HepG2 (cell line): ENCODE measurements around the gene SOAT2. TPM values are rescaled to one million over a fixed set of nuclear protein-coding genes. Genes with fewer than 3 reads are reported as not detected.
A peak's percentile ranks its signal among the peaks of the same experiment; 100 is the strongest.
"Not testable (repeated sequence)": the region's sequence is repeated elsewhere in the genome, so short reads cannot be mapped to it uniquely, and the experiment has no call there.

Source experiments
- ATAC-seq: fragments of 200-7000 bp; cut with Tn5 transposase; 3 replicates; pipeline ENCODE4 v1.9.1; 2020; ENCODE audit warnings: mild to moderate bottlenecking, moderate library complexity
- BruUV-seq: library from RNA; stranded (reverse); fragments of 400-500 nt; replicated peaks from 2 replicates; lab custom pipeline; 2021; lab: Mats Ljungman, UMichigan
- CTCF ChIA-PET: fragments of 300-600 bp; formaldehyde crosslinking; extraction: SDS; loops from one replicate; lab custom pipeline; 2021; ENCODE audit warnings: low total read pairs, inconsistent platforms, low intra/inter-chr PET ratio; lab: Yijun Ruan, JAX
- POLR2A ChIA-PET: fragments of 350-600 bp; sonication (Branson Sonifier 250); formaldehyde crosslinking; loops from one replicate; lab custom pipeline; 2020; ENCODE audit warnings: antibody characterized with exemption, inconsistent platforms; lab: Yijun Ruan, JAX
- DNase-seq: peaks from one replicate; pipeline ENCODE4 v3.0.0-alpha.2; 2015; ENCODE audit warnings: low spot score
- FAIRE-seq: peaks from 3 replicates; lab custom pipeline; 2011; peaks lifted over from hg19 to GRCh38; lab: Jason Lieb, UNC
- H2AFZ ChIP-seq: one replicate; pipeline ENCODE4 v1.6.1; 2011; ENCODE audit warnings: low read length, inconsistent platforms
- H3K27ac ChIP-seq: fragments of 300-600 bp; 3 replicates; pipeline ENCODE4 v1.8.0; 2011; ENCODE audit warnings: mixed run types, mild to moderate bottlenecking, mixed read lengths, low read length, inconsistent platforms; ENCODE audit not compliant: insufficient read depth; ENCODE audit errors: extremely low read length
- H3K27me3 ChIP-seq, 2 experiments: fragments of 200-600 bp in 1 of 2; 2 replicates in 1 of 2; 3 replicates in 1 of 2; pipeline versions ENCODE4 v1.6.0 to v1.8.0; 2011; ENCODE audit warnings: low read length in 2 of 2, mild to moderate bottlenecking in 2 of 2, moderate library complexity in 2 of 2, inconsistent platforms in 1 of 2; ENCODE audit not compliant: insufficient read depth in 2 of 2, control insufficient read depth in 1 of 2
- H3K36me3 ChIP-seq, 2 experiments: fragments of 200-600 bp in 1 of 2; replicated peaks in 1 of 2; 2 replicates in 1 of 2; 3 replicates in 1 of 2; pipeline versions ENCODE4 v1.5.1 to v1.8.0; 2011; ENCODE audit warnings: low read length in 2 of 2, inconsistent platforms in 1 of 2; ENCODE audit not compliant: insufficient read depth in 2 of 2, control insufficient read depth in 1 of 2
- H3K4me1 ChIP-seq: 2 replicates; pipeline ENCODE4 v1.5.1; 2012; ENCODE audit warnings: low read length, inconsistent platforms; ENCODE audit not compliant: insufficient read depth
- H3K4me2 ChIP-seq: 2 replicates; pipeline ENCODE4 v1.6.0; 2011; ENCODE audit warnings: low read depth, low read length, inconsistent platforms
- H3K4me3 ChIP-seq, 3 experiments: fragments of 200-600 bp in 1 of 3; sonication (generic), shearing (Covaris generic) in 1 of 3; replicated peaks in 1 of 3; 2 replicates each; pipeline ENCODE4 v1.5.1; 2011 to 2016; ENCODE audit warnings: low read length in 3 of 3, inconsistent platforms in 2 of 3, low read depth in 2 of 3, mild to moderate bottlenecking in 2 of 3, control low read depth in 1 of 3, mixed read lengths in 1 of 3; ENCODE audit not compliant: insufficient read depth in 1 of 3
- H3K79me2 ChIP-seq: one replicate; pipeline ENCODE4 v1.6.1; 2011; ENCODE audit warnings: low read length, inconsistent platforms; ENCODE audit not compliant: insufficient read depth
- H3K9ac ChIP-seq: 2 replicates; pipeline ENCODE4 v1.6.0; 2011; ENCODE audit warnings: mild to moderate bottlenecking, low read depth, low read length, inconsistent platforms; ENCODE audit not compliant: insufficient read depth
- H3K9me3 ChIP-seq: 2 replicates; pipeline ENCODE4 v1.5.1; 2012; ENCODE audit warnings: mild to moderate bottlenecking, low read length
- H4K20me1 ChIP-seq: 2 replicates; pipeline ENCODE4 v1.6.0; 2011; ENCODE audit warnings: inconsistent platforms, mild to moderate bottlenecking, low read length, moderate library complexity; ENCODE audit not compliant: insufficient read depth
- MAFF ChIP-seq: IDR thresholded peaks from 2 replicates; pipeline ENCODE4 v1.6.1; 2011; ENCODE audit warnings: low read depth, low read length, improper control_type of control experiment
- PRDM10 ChIP-seq: sonication (generic); formaldehyde crosslinking; IDR thresholded peaks from 2 replicates; pipeline ENCODE4 v1.4.0; 2020; ENCODE audit warnings: low read depth, missing genetic modification reagents
- TCF7L2 ChIP-seq: IDR thresholded peaks from 2 replicates; pipeline ENCODE4 v1.6.1; 2011; ENCODE audit warnings: mild to moderate bottlenecking, low read depth, low read length, moderate library complexity
- ZMYM3 ChIP-seq: sonication (generic); formaldehyde crosslinking; IDR thresholded peaks from 2 replicates; pipeline ENCODE4 v1.5.1; 2020; ENCODE audit warnings: mild to moderate bottlenecking, missing genetic modification reagents
- ZNF18 ChIP-seq: sonication (generic); formaldehyde crosslinking; IDR thresholded peaks from 2 replicates; pipeline ENCODE4 v1.8.0; 2022; ENCODE audit warnings: mild to moderate bottlenecking, missing genetic modification reagents; ENCODE audit not compliant: insufficient replicate concordance
- ZNF503 ChIP-seq: sonication (generic); formaldehyde crosslinking; IDR thresholded peaks from 2 replicates; pipeline ENCODE4 v1.4.0; 2020; ENCODE audit warnings: missing genetic modification reagents
- WGBS: methylation state at CpG from one replicate; pipeline ENCODE4 v1.1.6; 2017; ENCODE audit warnings: low lambda C conversion rate; 5-methylcytosine and 5-hydroxymethylcytosine counted together
- in situ Hi-C: cut with HindIII; loops from 2 replicates; pipeline ENCODE4 v1.10.0; 2017; ENCODE audit warnings: low pct_unique_long_range_greater_than_20kb; ENCODE audit not compliant: extremely low pct_ligation_motif_present
- intact Hi-C: fragments of 100-400 bp; cut with micrococcal nuclease; formaldehyde crosslinking; loops from one replicate; pipeline ENCODE4 v1.10.0; 2022; ENCODE audit not compliant: unreplicated experiment
- polyA plus RNA-seq, 8 experiments: library from polyadenylated mRNA; depleted of rRNA in 3 of 8; stranded (reverse) in 7 of 8; unstranded in 1 of 8; fragments of >200 nt; fragmentation: Illumina TruSeq in 4 of 8; extraction: Trizol in 4 of 8; gene quantifications; 2 replicates each; pipeline versions ENCODE4 v1.2.1 to v1.2.3, GENCODE V29; 2011 to 2016; ENCODE audit warnings: low read depth in 4 of 8, missing spikeins in 1 of 8, mixed read lengths in 1 of 8; ENCODE audit not compliant: insufficient read depth in 1 of 8
- total RNA-seq, 5 experiments: library from RNA; depleted of rRNA; stranded (reverse); fragments of >200 nt; fragmentation: Illumina TruSeq; extraction: Trizol; gene quantifications; 2 replicates each; pipeline ENCODE4 v1.2.3, GENCODE V29; 2016; ENCODE audit warnings: low read depth in 1 of 5

Gene SOAT2
- total and polyA plus RNA-seq, 2 of the 13 experiments (the other 11 are each of a cell fraction or from before 2014, with no cell fraction given), result 14.9 to 108 TPM

- TF ChIP-seq ZNF503 (CRISPR knock-in tag), result no peak
- TF ChIP-seq, all 625 proteins: peak for 0
Observed at GRCh38 chr12:53107122-53107521, 3.8 kb downstream of the SOAT2 start (continued).

- H3K4me3 ChIP-seq, H3K27me3 ChIP-seq, POLR2A ChIA-PET, H3K9ac ChIP-seq, DNase-seq, H2AFZ ChIP-seq, in situ Hi-C loops, H3K79me2 ChIP-seq, H3K9me3 ChIP-seq, ATAC-seq, FAIRE-seq, H4K20me1 ChIP-seq, CTCF ChIA-PET, H3K27ac ChIP-seq, intact Hi-C loops, H3K4me2 ChIP-seq, BruUV-seq: not testable (repeated sequence)
- WGBS, result 96% methylated on average over 7 of the region's 7 CpGs
- H3K4me1 ChIP-seq, result 0 out of 2 replicates have a peak, but pooled peaks cover 12% of the 10 kb centered on the region
- peaks cover 4 to 21% of the 10 kb centered on the region in 2 experiments; a peak in 3 of 5 replicates for H3K36me3 ChIP-seq
Observed at GRCh38 chr12:53112431-53112830, 9.1 kb downstream of the SOAT2 start.

- no peaks in the 10 kb centered on the region for H3K79me2 ChIP-seq
- intact Hi-C loops, result no loop called here
- H3K9me3 ChIP-seq, result no peaks in the 10 kb centered on the region
- TSS peak; percentile 33 for BruUV-seq
- H3K4me1 ChIP-seq, result 0 out of 2 replicates have a peak, but pooled peaks cover 12% of the 10 kb centered on the region
- H3K27me3 ChIP-seq, result no peaks in the 10 kb centered on the region
- H4K20me1 ChIP-seq, result no peaks in the 10 kb centered on the region
- in situ Hi-C loops, result no loop called here
- no peak overlapping the region for H3K9ac ChIP-seq
- no peak overlapping the region for H3K27ac ChIP-seq
- no peak for DNase-seq
- CTCF ChIA-PET, result no interaction called here
- H3K4me2 ChIP-seq, result no peak overlapping the region
- FAIRE-seq, result no peak
- H3K4me3 ChIP-seq, result no peak overlapping the region
- POLR2A ChIA-PET, result interaction anchor here (1.2 kb wide), 1 partner anchor 10 kb away, joined by 8 read pairs; the partner anchor contains the start of gene SOAT2
- ATAC-seq, result no peak
- 94% methylated on average over 11 of the region's 12 CpGs for WGBS
- H2AFZ ChIP-seq, result no peak overlapping the region
- H3K36me3 ChIP-seq, result peaks cover 4 to 27% of the 10 kb centered on the region in 2 experiments; a peak in 3 of 5 replicates
- TF ChIP-seq PRDM10 (CRISPR knock-in tag), result no peak
- TF ChIP-seq MAFF, result no peak
- no peak for TF ChIP-seq TCF7L2
- no peak for TF ChIP-seq ZNF18 (CRISPR knock-in tag)
- TF ChIP-seq ZMYM3 (CRISPR knock-in tag), result no peak
Observed at GRCh38 chr12:53113136-53113705, 9.9 kb downstream of the SOAT2 start.
